ENCODE results near the gene VPS35L.
"Not testable (repeated sequence)": the region's sequence is repeated elsewhere in the genome, so short reads cannot be mapped to it uniquely, and the experiment has no call there.

VPS35L gene

DNA sequence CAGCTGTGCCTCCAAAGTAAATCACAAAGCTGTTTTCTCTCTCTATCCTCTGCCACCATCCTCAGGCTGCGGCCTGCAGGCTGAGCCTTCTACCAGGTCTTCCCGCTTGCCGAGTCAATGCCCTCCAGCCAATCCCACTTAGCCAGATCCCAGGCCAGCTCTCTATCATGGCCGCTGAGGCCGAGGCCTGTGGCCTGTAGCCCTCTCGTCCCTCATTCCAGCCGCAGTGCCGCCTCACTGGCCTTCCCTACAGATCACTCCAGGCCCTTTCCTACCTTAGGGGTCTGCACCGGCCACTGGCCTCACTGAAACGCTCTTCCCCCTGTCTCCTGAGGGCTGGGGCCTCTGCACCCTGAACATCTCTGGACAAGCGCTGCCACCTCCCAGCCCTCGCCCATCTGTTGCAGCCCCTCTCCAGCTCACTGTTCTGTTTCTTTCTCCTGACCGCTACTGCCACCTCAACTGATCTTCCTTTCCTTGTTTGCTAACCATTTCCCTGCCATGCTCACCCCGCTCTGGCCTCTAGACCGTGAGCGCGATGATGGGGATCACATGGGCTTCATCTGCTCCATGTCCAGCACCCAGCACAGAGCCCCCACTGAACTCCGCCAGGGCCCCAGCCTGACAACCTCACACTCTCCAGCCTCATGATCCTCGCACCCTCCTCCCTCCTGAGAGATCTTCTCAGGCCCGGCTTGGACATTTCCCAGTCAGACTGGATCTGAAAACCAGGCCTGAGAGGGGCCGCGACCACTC lies 154.1 kb downstream of the VPS35L start:
- DNase-seq (ENCODE audit: low read depth in 2 of 2, low spot score in 1 of 2): no peak

DNA sequence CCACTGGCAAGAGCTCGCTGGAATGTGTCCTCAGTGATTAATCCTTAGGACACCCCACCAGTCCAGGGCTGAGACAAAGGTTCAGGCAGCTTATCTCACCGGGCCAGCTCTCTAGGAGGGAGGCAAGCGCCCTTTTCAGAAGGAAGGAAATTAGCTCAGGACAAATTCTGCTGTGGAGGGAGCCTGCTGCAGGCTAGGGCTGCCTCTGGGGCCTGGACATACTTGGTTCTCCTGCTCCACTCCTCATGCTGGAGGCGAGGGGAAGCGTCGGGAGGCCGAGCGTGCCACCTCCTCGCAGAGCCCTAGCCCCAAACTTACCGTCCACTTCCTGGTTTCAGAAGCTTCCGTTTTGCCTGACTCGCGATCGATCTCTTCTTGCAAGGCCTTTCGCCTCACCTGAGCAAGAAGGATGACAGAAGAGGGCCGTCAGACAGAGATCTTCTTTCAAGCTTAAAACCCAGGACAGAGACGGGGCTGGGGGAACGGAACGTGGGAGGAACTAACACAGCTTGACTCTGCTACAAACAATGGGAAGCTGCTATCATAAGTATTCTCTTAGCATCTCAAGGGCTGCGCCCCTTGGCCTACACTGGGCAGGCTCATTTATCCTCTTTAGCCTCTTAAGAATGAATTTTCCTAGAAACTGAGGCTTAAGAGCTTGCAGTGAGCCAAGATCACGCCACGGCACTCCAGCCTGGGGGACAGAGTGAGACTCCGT lies 154.8 kb downstream of the VPS35L start:
- no peak for DNase-seq (ENCODE audit: low read depth in 2 of 2, low spot score in 1 of 2)

DNA sequence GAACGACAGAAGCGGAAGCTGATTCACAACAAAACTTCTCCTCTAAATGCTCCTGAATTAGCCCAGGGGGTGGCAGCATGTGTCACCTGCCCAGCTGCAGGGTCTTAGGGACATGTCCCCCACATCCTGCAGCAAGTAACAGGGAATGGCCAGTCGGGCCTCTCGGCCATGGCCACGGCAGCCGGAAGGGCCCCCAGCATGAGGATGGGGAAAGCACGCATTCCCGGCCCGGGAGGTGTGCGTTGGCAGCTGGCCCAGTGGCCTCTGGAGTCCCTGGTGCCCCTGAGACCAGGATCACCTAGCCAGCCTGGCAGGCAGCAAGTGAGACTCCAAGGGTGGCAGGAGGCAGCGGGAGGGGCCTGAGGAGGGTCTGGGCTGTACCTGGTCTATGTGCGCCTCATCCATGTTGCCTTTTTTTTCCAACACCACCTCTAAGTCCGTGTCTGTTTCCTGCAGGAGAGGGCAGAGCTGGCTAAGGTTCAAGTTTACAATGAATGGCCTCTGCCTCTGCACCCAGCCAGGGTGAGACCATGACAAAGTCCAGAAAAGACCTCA lies 155.6 kb downstream of the VPS35L start:
- DNase-seq (ENCODE audit: low read depth in 2 of 2, low spot score in 1 of 2): no peak

DNA sequence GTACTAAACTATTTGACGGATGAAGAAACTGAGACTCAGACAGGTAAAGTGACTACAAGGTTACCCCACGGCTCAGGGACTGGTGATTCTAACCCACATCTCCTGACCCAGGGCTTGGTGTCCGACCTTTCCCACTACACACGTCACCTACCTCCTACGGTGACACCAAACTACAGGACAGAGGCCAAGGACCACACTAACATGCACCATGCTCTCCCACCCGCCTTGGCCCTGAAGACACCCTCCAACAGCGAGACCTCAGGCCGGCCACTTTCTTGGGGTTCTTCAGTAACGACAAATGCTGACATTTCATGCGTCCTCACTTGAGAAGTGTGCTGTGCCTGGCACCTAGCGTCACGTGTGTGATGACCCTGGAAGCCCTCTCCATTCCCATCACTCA lies 156.1 kb downstream of the VPS35L start:
- DNase-seq (ENCODE audit: low read depth in 2 of 2, low spot score in 1 of 2): no peak

DNA sequence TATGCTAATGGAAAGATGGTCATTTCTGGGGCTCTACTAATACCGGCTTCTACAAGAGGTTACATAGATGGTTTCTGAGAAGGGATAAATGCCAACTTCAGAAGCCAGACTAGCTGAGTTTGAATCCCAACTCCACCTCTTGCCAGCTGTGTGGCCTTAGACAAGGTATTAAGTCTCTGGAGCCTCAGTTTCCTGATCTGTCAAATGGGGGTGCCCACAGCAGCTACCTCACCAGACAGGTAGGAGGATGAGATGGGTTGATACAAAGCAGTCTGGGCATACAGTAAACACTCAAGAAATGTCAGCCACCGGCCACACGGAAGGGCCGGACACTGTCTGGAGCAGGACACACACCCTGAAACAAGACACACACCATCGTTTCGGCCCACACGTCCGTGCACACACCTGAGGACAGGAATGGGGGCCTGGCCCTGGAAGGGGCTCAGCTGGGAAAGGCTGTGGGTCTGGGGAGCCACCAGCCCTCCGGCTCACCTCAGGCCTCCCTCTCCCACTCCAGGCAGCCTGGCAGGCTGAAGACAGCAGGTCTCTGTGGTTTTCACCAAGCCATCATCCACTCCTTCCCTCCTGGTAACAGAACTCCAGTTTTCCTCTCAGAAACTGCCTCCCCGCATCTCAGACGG lies 157.0 kb downstream of the VPS35L start:
- DNase-seq (ENCODE audit: low read depth in 2 of 2, low spot score in 1 of 2): no peak

DNA sequence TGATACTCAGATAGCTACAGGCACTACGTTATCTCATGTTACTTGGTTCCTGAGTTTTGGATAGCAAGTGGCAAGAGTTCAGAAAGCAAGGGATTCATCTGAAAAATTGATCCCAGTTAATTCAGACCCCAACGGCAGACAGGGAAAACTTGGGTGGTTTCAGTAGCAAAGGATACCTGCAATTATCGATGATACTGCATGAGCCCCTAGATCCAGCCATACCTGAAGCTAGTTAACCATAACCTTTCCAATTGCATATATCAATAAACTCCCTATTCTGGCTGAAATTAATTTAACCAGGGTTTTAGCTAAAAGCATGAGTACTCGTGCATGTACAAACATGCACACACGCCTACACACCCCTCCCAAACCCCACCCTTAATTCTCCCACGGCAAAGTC lies 158.2 kb downstream of the VPS35L start:
- DNase-seq (ENCODE audit: low read depth in 2 of 2, low spot score in 1 of 2): no peak

DNA sequence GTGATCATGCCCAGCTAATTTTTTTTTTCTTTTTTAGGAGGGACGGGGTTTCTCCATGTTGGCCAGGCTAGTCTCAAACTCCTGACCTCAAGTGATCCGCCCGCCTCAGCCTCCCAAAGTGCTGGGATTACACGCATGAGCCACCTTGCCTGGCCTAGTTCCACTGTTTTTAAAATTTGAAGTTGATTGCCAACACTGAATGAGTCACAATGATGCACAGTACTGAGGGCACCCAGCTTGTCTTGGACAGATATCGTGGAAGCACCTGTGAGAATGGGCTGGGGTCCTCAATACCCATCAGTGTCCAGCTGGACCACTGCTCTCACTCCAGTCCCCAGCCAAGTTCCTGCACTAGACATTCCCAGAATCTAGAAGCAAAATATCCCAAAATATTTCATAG lies 160.1 kb downstream of the VPS35L start:
- no peak for DNase-seq (ENCODE audit: low read depth in 2 of 2, low spot score in 1 of 2)

DNA sequence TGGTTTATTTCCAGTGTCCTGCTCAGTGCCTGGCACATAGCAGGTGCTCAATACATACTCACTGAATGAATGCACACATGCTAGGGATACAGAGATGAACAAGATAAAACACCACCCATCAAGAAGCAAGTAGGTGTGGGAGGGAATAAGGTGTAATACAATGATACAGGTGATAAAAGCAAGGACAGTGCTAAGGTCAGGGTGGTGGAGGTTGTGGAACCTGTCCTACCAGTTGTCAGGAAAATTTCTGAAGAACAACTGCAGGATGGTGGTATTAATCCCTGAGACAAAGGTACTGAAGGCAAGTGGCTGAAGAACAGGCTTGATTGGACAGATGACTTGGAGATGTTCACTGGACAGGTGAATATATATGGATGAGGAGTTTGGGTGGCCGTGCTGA lies 160.7 kb downstream of the VPS35L start:
- DNase-seq (ENCODE audit: low read depth in 2 of 2, low spot score in 1 of 2): no peak

DNA sequence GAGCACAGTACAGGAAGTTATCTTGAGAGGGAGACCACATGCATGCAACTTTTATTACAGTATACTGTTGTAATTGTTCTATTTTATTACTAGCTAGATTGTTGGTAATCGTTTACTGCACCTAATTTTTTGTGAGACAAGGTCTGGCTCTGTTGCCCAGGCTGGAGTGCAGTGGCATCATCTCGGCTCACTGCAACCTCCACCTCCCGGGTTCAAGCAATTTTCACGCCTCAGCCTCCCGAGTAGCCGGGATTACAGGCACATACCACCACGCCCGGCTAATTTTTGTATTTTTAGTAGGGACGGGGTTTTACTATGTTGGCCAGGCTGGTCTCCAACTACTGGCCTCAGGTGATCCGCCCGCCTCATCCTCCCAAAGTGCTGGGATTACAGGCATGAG lies 161.2 kb downstream of the VPS35L start:
- not testable (repeated sequence) for DNase-seq (ENCODE audit: low read depth in 2 of 2, low spot score in 1 of 2)

DNA sequence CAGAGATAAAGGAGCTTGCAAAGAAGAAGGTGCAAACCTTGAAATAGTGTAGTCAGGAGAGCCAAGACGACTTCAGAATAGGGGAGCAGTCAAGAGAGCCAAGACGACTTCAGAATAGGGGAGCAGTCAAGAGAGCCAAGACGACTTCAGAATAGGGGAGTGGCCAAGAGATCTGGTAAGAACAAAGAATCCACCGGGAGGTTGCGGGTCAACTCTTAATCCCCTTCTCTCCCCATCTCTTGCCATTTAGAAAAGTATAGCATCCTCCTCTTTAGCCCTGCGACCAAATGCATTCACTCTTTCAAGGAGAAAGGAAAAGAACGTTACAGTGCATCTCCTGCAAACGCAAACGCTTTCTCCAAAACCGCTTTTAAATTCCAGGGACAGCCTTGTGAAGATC lies 161.8 kb downstream of the VPS35L start:
- DNase-seq (ENCODE audit: low read depth in 2 of 2, low spot score in 1 of 2): no peak

DNA sequence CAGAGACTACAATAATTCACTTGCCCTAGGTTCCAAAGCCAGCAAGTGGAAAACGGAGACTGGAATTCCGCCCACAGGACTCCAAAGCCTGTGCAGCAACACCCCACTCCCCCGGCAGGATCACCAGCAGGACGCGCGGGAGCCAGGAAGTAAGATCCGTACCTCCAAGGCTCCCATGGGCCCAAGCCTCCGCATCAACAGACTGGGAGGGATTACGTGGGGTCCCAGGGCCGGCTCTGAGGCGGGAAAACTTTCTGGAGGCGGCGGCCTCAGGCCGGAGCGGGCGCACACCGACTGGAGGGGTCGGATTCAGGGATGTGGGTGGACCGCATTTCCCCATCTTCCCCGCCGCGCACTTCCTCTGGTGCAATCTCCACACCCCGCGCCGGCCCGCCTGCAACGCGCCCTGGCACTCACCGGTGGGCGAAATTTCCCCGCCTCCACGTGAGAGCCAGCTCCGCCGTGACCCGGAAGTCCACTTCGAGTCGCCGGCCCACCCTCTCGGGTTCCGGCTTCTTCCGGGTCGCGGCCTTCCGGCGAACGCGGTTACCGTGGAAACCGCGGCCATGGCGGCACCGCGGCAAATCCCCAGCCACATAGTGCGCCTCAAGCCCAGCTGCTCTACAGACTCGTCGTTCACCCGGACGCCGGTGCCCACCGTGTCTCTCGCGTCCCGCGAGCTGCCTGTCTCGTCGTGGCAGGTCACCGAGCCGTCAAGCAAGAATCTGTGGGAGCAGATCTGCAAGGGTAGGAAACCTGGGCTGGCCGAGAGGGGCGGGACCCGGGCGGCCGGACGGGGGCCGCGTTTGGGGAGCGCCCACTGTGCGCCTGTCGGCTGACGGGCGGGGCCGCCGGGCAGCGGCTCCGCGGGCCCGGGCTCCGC lies 162.5 kb downstream of the VPS35L start, which contains the start of the genes IQCK and KNOP1:
IQCK (plus strand) TSS at position 531 of the 883 bp plus-strand sequence; CDS start at position 567, 36 bp downstream.
KNOP1 (minus strand) TSS at position 487 of the 883 bp plus-strand sequence. CDS start 3,192 bp downstream, outside the sequence.
- peak; percentile 60 to 78 for DNase-seq (ENCODE audit: low read depth in 2 of 2, low spot score in 1 of 2)

DNA sequence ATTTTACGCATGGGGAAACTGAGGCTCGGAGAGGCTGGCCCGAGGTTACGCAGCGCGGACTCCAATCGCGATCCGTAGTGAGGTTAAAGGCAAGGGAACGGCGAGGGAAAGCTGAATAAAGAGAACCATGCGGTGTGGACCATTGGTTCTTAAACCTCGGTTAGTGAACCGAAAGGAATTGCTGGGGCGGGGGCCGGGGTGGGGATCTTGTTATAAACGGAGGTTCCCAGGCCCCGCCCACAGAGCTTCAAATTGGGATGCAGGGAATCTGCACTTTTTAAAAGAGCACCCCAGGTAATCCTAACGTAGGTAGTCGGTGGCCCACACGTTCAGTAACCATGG lies 163.1 kb downstream of the VPS35L start:
- DNase-seq (ENCODE audit: low read depth in 2 of 2, low spot score in 1 of 2): no peak

DNA sequence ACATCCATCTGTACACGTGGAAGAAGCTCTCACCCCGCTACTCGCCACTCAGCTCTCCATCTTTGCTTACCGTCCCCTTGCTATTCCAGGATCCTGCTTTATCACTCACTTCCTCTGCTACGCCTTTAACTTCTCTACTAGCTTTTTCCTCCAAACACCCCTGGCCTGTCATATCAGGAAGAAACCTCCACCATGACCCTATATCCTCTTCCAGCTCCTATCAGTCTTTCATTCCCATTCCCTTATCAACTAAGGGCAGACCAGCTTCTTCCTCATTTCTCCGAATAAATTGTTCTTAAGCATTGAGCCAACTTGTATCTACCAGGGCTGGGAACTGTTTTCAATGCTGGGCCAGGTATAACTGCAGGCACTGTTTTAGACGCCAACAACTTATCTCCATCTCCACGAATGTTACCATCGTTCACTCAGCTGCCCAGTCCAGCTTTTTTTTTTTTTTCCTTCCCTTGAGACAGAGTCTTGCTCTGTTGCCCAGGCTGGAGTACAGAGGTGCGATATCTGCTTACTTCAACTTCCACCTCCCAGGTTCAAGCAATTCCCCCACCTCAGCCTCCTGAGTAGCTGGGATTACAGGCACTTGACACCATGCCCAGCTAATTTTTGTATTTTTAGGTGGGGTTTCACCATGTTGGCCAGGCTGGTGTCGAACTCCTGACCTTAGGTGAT lies 166.9 kb downstream of the VPS35L start:
- DNase-seq (ENCODE audit: low read depth in 2 of 2, low spot score in 1 of 2): no peak

DNA sequence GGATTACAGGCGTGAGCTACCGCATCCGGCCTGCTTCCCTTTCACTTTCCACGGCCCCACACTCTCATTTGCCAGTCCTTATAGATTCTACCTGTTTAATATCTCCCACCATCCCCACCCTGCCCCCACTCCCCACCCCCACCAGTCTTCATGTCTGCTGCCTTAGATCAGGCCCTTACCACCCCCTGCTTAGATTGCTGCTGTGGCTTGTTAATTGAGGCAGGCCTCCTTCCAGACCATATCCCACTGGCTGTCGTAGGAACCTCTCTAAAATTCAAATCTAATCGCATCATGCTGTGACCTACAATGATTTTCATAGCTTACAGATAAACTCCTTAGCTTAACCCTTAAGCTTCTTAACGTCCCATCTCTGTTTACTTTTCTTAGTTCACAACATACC lies 167.5 kb downstream of the VPS35L start:
- no peak for DNase-seq (ENCODE audit: low read depth in 2 of 2, low spot score in 1 of 2)

DNA sequence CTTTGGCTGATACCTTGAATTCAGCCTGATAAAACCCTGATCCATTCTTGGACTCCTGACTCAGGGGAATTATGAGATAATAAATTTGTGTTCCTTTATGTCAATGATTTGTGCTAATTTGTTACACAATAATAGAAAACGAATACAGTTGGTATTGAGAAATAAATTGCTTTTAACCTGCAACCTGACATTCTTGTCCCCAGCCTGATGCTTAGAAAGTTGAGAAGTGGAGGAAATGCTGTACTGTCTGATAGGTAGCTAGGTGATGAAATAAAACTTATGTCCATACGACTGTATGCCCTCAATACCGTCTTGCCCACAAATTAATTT lies 173.1 kb downstream of the VPS35L start:
- no peak for DNase-seq (ENCODE audit: low read depth in 2 of 2, low spot score in 1 of 2)

DNA sequence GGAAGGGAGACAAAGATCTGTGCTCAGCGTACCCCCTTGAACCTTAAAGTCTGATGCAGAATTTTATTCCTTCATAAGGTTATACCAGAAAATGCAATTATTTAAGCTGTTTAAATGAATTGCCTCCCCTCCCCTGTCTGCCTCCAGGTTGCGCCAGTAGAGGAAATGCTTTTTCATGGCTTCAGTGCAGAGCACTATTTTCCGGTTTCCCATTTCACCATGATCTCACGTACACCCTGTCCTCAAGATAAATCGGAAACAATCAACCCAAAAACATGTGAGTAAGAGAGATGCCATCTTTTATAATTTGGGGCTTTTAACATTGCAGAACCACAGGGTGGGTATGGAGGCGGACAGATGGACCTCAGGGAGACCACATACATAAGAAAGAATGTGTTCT lies 178.0 kb downstream of the VPS35L start:
- DNase-seq (ENCODE audit: low read depth in 2 of 2, low spot score in 1 of 2): no peak

DNA sequence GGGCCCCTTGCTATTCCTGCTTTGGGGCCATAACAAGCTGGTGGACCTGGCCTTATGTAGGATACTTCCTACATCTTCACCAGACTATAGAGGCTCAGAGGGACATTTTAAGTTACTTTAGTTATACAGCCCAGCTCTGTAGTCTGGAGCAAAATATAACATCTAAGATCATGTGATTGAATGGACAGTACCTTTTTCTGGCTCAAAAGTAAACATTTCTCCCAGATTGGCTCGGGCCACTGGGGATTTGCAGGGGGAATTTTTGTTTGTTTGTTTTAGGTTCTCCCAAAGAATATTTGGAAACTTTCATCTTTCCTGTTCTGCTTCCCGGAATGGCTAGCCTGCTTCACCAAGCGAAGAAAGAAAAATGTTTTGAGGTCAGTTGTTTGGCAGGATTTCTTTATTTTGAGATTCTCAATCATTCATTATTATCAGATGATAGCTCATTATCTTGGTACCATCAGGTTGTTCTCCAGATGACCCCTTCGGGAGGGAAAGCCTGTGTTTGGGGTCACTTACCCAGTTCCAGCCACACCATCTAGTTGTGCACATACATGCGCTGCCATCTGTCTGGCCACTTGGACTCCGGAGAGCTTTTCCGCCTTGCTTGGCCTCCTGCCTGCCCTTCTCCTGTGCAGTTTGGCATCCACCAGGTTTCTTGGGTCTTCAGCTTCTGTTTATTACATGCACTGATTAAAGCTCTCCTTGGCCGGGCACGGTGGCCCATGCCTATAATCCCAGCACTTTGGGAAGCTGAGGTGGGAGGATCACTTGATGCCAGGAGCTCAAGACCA lies 179.8 kb downstream of the VPS35L start:
- DNase-seq (ENCODE audit: low read depth in 2 of 2, low spot score in 1 of 2): no peak

DNA sequence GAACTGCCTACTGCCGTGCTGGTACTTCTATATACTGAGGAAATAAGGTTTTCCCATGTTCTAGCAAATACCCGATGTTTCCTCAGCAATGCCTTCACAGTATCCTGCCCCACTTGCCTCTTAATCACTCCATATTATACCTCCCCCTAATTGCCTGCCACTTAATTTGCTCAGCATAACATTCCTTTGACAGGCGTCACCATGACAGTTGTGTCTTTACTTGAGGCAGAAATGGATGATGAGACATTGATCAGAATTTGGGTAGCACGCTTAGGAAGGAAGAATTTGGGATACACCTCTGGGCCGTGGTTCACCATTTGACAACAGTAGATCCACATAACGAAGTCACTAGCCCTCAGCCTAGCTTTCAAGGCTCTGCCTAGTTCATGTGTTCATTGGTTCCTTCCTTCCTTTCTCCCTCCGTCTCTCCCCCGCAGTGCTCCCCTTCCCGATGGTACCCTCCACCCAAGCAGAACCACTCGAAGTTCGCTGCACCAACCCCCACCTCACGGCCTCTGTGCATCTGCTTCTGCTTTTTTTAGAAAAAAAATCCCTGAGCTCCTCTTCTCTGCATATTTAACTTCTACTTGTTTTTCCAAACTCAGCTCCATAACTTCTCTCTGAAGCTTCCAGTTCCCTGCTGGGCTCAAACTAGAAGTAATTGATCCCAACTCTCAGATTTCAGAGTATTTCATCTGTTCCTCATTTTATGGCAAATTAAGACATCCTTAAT lies 182.0 kb downstream of the VPS35L start:
- DNase-seq (ENCODE audit: low read depth in 2 of 2, low spot score in 1 of 2): no peak

DNA sequence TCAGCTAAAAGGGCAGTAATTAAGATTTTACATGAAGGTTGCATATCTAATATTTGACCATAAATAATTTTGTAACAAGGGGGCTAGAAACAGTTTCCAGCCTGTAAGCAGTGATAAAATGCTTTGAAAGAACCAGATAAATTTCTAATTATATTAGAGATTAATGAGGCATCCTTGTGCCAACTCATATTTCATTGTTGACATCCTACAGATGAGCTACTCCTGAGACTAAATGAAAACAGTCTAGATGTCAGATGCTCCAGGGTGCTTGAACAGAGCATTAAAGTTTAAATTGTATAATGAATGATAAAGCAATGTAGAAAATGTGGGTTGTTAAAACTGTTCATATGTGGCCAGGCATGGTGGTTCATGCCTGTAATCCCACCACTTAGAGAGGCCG lies 185.9 kb downstream of the VPS35L start:
- no peak for DNase-seq (ENCODE audit: low read depth in 2 of 2, low spot score in 1 of 2)
